GM18951 (cell line): ENCODE results near the gene SF3B2.
"Not testable (repeated sequence)": the region's sequence is repeated elsewhere in the genome, so short reads cannot be mapped to it uniquely, and the experiment has no call there.

Source experiments
- POLR2A ChIP-seq: IDR thresholded peaks from 4 replicates; pipeline ENCODE4 v1.6.1; 2011; ENCODE audit warnings: mild to moderate bottlenecking; ENCODE audit not compliant: insufficient read length, insufficient read depth; ENCODE audit errors: extremely low read depth
- in situ Hi-C: fragments of 300-500 bp; cut with MboI; formaldehyde crosslinking; loops from one replicate; pipeline ENCODE4 v1.12.0; 2022; ENCODE audit warnings: low sequenced_read_pairs, mixed read lengths, inconsistent platforms; ENCODE audit not compliant: unreplicated experiment

Gene SF3B2

GRCh38 chr11:66106786-66107599 is 54.8 kb downstream of the SF3B2 start:
- TF ChIP-seq POLR2A, result no peak
- in situ Hi-C loops, result no loop called here

DNA sequence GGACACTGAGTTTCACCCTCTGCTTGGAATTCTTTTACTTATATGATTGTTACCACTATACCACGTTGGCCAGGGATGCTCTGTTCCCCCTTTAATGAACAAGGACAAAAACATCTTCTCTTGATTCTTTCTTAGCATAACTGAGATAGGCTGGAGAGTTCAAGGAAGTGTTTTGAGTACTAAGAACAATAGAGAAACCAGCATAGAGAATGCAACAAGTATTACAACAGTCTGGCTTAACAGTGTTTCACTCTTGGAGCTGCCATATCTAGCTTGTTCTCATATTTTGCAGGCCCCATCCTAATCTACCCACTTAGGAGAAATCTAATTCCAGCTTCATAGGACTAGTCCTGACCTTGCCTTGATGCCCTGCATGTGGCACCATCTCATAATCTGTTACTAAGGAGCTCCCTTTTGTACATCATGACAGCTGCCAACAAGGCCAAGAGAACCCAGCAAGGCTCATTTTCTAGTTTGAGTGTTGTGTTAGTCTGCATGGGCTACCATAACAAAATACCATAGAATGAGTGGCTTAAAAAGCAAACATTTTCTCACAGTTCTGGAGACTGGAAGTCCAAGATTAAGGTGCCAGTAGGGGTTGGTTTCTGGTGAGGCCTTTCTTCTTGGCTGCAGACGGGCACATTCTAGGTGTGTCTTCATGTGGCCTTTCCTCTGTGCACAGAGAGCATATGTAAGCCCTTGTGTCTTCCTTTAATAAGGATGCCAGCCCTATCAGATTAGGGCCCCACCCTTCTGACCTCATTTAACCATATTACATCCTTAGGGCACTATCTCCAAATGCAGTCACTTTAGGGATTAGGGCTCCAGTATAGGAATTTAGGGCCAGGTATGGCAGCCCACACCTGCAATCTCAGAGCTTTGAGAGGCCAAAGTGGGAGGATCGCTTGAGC is 55.7 kb downstream of the SF3B2 start:
- TF ChIP-seq POLR2A, result no peak
- in situ Hi-C loops, result no loop called here

- no peak for TF ChIP-seq POLR2A
- in situ Hi-C loops, result no loop called here
Observed at GRCh38 chr11:66109294-66109693, 57.1 kb downstream of the SF3B2 start.

GRCh38 chr11:66111158-66111557 is 59.0 kb downstream of the SF3B2 start:
- in situ Hi-C loops, result no loop called here

DNA sequence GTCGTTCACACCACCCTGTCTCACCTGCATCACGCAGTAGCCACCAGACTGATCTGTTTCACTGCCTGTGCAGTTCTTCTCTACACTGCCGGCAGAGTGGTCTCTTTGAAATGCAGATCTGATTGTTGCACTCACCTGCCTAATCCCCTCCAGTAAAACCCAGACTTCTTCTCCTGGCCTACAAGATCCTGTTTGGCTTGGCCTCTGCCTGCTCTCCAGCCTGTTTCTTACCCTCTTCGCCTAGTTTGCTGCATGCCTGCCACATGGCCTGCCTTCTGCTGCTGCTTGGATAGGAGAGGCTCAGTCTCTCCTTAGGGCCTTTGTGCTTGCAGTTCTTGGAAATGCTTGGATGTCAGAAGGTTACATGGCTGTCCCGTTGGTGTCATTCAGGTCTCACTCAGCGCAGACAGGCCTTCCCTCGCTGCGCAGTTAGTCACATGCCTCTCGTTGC is 59.9 kb downstream of the SF3B2 start:
- no peak for TF ChIP-seq POLR2A
- in situ Hi-C loops, result no loop called here

More at GRCh38 chr11:66111158-66111557, 59.0 kb downstream of the SF3B2 start:
- no peak for TF ChIP-seq POLR2A

DNA sequence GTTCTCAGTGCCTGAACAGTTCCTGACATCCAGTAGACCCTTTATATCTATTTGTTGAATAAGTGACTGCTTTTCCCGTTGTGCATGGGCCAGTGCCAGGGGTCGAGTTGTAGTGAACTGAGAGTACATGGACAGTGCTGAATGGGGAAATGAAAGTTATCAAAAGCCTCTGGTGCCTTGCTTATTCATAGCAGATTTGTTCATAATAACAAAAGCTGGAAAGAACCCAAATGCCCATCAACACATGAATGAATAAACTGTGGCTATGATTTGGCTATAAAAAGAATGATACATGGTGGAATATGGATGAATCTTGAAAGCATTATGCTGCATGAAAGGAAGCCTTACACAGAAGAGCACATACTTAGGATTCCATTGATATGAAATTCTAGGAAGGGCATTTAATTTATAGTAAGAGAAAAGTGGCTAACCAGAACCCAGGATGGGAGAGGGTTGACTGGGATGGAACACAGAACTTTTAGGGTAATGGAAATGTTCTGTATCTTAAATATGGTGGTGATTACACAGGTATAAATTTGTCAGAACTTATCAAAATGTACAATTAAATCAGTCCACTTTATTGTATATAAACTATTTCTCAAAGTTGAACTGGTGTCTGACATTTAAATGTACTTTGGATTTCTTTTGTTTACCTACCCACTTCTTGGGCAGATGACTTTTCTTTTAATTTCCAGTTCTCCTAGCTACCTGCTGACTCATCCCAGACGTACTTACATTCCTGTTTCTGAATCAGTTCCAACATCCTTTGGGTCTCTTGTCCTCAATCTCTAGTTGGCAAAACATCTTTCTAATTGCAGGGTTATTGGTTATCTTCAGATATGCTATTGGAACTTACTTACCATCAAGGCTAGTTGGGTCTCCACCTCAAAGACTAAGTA is 60.7 kb downstream of the SF3B2 start:
- in situ Hi-C loops, result no loop called here

DNA sequence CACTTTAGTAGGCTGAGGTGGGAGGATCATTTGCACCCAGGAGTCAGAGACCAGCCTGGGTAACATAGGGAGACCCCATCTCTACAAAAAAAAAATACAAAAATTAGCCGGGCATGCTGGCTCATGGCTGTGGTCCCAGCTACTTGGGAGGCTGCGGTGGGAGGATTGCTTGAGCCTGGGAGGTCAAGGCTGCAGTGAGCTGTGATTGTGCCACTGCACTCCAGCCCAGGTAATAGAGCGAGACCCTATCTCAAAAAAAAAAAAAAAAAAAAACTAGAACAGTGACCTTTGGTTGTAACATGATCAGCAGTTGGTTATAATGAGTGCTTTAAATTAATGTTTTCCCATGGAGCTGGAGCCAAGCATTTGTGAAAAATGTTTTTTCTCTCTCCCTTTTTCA is 62.8 kb downstream of the SF3B2 start:
- in situ Hi-C loops, result not testable (repeated sequence)

More for the DNA sequence above, 60.7 kb downstream of the SF3B2 start:
- no peak for TF ChIP-seq POLR2A

DNA sequence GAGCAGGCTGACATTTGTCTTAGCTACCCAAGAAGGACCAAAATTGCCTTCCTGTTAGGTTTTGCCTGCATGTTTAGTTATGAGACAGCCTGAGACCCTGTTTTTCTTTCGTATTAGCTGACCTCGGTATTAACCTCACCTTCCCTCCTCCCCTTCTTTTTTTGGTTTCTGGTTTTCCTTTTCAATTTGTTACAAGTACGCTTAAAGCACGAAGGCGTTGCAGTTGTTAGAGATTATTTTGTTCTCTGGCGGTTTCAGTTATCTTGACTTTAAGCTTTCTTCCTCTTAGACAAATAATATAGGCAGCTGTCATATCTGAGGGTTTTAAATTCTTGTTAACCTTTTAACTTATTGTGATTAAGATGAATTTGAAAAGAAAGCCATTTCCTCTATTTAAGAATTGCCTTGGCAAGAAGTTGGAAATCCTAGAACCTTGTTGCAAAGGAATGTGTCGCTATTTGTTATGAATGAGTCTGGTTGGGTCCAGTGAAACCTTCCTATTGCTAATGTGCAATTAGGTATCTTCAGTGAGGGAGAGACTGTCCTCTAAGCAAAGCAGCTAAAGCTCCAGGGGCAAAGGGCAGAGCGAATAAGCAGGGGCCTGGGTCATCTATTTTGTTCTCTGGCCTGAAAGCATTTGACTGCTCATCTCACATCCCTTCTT is 63.6 kb downstream of the SF3B2 start:
- TF ChIP-seq POLR2A, result peak; percentile 29
- in situ Hi-C loops, result no loop called here

GRCh38 chr11:66116576-66117361 is 64.6 kb downstream of the SF3B2 start:
- no peak for TF ChIP-seq POLR2A
- in situ Hi-C loops, result no loop called here

GRCh38 chr11:66118847-66119246 is 66.7 kb downstream of the SF3B2 start:
- in situ Hi-C loops, result no loop called here

More at GRCh38 chr11:66118847-66119246, 66.7 kb downstream of the SF3B2 start:
- TF ChIP-seq POLR2A, result no peak
